Retinal pigment epithelial cell (primary cell): ENCODE results near the gene FNDC3B.

Experiments
- DNase-seq: peaks from one replicate; pipeline ENCODE4 v3.0.0-alpha.2; 2010; ENCODE audit warnings: low read depth
- H3K4me3 ChIP-seq: 2 replicates; pipeline ENCODE4 v1.5.1; 2011; ENCODE audit warnings: mild to moderate bottlenecking, low read length, control low read depth, moderate library complexity
- CTCF ChIP-seq: conservative IDR thresholded peaks from 2 replicates; pipeline ENCODE4 v1.5.1; 2011; ENCODE audit warnings: low read depth, low read length, control low read depth, inconsistent platforms

The FNDC3B gene

GRCh38 chr3:172080503-172080902, 41.1 kb downstream of the FNDC3B start:
- no peak for DNase-seq
- no peak overlapping the region for H3K4me3 ChIP-seq
- TF ChIP-seq CTCF, result no peak

- TF ChIP-seq CTCF, result no peak
- DNase-seq, result no peak
- H3K4me3 ChIP-seq, result no peak overlapping the region
Measured at GRCh38 chr3:172082269-172082668, 42.9 kb downstream of the FNDC3B start.

DNA sequence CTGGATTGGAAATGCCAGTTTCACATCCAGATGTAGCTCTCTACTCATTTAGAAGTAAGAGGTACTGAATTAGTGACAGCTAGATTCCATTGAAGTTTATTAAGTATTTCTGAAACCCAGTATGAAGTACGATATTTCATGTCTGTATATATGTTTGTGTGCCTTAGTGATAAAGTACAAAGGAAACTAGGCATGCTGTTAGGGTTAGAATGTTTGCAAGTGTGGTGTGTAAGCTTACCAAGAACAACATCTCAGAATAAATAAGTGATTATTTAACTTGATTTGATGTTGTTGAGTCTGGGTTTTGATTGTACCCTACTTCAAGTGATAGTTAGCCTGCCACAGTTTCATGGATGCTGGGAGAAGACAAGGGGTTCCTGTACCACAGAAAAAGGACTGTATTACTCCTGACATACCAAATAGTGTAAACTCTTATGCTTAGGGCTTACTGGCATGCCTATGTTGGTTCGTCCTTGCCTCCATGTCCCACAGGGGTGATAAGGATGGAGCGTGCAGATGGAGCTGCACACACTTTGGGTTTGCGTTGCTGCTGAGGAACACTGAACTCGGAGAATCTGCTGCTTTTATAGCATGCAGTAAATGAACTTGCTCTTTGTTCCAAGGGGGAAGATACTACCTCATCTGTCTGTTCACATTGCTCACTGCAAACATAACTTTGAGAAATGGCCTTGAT, 43.6 kb downstream of the FNDC3B start:
- no peak for TF ChIP-seq CTCF
- no peak for DNase-seq
- no peak overlapping the region for H3K4me3 ChIP-seq

GRCh38 chr3:172083995-172084409, 44.6 kb downstream of the FNDC3B start:
- TF ChIP-seq CTCF, result no peak
- no peak overlapping the region for H3K4me3 ChIP-seq
- no peak for DNase-seq

GRCh38 chr3:172084871-172085556, 45.6 kb downstream of the FNDC3B start:
- TF ChIP-seq CTCF, result no peak
- DNase-seq, result no peak
- H3K4me3 ChIP-seq, result no peak overlapping the region

GRCh38 chr3:172085557-172085895, 46.1 kb downstream of the FNDC3B start:
- no peak overlapping the region for H3K4me3 ChIP-seq
- no peak for TF ChIP-seq CTCF
- DNase-seq, result no peak

DNA sequence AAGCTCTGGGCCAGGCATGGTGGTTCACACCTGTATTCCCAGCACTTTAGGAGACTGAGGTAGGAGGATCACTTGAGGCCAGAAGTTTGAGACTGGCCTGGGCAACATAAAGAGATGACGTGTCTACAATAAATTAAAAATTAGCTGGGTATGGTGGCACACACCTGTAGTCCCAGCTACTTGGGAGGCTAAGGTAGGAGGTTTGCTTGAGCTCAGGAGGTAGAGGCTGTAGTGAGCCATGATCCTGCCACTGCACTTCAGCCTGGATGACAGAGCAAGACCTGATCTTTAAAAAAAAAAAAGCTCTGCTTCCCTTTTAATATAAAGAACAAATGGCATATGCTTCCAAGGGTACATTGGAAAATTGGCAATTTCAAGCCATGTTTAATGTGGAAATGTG, 46.7 kb downstream of the FNDC3B start:
- no peak for DNase-seq
- no peak overlapping the region for H3K4me3 ChIP-seq
- no peak for TF ChIP-seq CTCF
